ENCODE data around the gene KDM1B. TPM values are rescaled to one million over a fixed set of nuclear protein-coding genes. Genes with fewer than 3 reads are reported as not detected.
"Not testable (repeated sequence)": the region's sequence is repeated elsewhere in the genome, so short reads cannot be mapped to it uniquely, and the experiment has no call there.

The KDM1B gene
- total RNA-seq, 2 experiments from 2014 or later = 8.9 to 10.5 TPM

DNA sequence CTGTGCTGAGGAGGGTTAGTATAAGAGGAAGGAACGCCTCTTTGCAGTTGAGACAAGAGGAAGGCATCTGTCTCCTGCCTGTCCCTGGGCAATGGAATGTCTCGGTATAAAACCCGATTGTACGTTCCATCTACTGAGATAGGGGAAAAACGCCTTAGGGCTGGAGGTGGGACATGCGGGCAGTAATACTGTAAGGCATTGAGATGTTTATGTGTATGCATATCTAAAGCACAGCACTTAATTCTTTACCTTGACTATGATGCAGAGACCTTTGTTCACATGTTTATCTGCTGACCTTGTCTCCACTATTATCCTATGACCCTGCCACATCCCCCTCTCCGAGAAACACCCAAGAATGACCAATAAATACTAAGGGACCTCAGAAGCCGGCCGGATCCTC lies 71.9 kb downstream of the KDM1B start:
- Mint-ChIP-seq H3K4me1 (peaks cover 14% of the 10 kb centered on the region), H3K9me3 (peaks cover 18% of the 10 kb centered on the region), H3K36me3 (ENCODE audit: low read depth) (peaks cover 73% of the 10 kb centered on the region)
- H3K27me3 Mint-ChIP-seq, CTCF ChIA-PET, POLR2A ChIA-PET, H3K27ac Mint-ChIP-seq, H3K4me3 Mint-ChIP-seq, DNase-seq: not testable (repeated sequence)

DNA sequence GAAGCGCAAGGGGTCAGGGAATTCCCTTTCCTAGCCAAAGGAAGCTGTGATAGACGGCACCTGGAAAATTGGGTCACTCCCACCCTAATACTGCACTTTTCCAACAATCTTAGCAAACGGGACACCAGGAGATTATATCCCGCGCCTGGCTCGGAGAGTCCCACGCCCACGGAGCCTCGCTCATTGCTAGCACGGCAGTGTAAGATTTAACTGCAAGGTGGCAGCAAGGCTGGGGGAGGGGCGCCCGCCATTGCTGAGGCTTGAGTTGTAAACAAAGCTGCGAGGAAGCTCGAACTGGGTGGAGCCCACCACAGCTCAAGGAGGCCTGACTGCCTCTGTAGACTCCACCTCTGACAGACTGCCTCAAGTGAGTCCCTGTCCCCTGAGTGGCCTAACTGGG lies 73.4 kb downstream of the KDM1B start:
- H3K4me3 Mint-ChIP-seq, DNase-seq, H3K27me3 Mint-ChIP-seq, H3K27ac Mint-ChIP-seq, POLR2A ChIA-PET, CTCF ChIA-PET: not testable (repeated sequence)
- Mint-ChIP-seq H3K4me1 (peaks cover 16% of the 10 kb centered on the region), H3K9me3 (peaks cover 21% of the 10 kb centered on the region), H3K36me3 (ENCODE audit: low read depth) (peaks cover 81% of the 10 kb centered on the region)

DNA sequence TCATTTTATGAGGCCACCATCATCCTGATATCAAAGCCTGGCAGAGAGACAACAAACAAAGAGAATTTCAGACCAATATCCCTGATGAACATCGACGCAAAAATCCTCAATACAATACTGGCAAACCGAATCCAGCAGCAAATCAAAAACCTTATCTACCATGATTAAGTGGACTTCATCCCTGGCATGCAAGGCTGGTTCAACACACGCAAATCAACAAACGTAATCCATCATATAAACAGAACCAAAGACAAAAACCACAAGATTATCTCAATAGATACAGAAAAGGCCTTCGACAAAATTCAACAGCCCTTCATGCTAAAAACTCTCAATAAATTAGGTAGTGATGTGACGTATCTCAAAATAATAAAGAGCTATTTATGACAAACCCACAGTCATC lies 76.6 kb downstream of the KDM1B start:
- H3K4me1 Mint-ChIP-seq = peaks cover 23% of the 10 kb centered on the region
- H3K27me3 Mint-ChIP-seq, H3K4me3 Mint-ChIP-seq, H3K27ac Mint-ChIP-seq, DNase-seq, CTCF ChIA-PET, POLR2A ChIA-PET: not testable (repeated sequence)
- H3K9me3 Mint-ChIP-seq = peaks cover 32% of the 10 kb centered on the region
- peaks cover 94% of the 10 kb centered on the region for H3K36me3 Mint-ChIP-seq (ENCODE audit: low read depth)

DNA sequence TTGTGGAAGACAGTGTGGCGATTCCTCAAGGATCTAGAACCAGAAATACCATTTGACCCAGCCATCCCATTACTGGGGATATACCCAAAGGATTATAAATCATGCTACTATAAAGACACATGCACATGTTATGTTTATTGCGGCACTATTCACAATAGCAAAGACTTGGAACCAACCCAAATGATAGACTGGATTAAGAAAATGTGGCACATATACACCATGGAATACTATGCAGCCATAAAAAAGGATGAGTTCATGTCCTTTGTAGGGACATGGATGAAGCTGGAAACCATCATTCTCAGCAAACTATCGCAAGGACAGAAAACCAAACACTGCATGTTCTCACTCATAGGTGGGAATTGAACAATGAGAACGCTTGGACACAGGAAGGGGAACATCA lies 78.5 kb downstream of the KDM1B start:
- H3K27ac Mint-ChIP-seq, H3K27me3 Mint-ChIP-seq, H3K4me3 Mint-ChIP-seq, POLR2A ChIA-PET, CTCF ChIA-PET, DNase-seq: not testable (repeated sequence)
- peaks cover 23% of the 10 kb centered on the region for H3K4me1 Mint-ChIP-seq
- H3K9me3 Mint-ChIP-seq = peaks cover 32% of the 10 kb centered on the region
- H3K36me3 Mint-ChIP-seq (ENCODE audit: low read depth) = peaks cover 95% of the 10 kb centered on the region

DNA sequence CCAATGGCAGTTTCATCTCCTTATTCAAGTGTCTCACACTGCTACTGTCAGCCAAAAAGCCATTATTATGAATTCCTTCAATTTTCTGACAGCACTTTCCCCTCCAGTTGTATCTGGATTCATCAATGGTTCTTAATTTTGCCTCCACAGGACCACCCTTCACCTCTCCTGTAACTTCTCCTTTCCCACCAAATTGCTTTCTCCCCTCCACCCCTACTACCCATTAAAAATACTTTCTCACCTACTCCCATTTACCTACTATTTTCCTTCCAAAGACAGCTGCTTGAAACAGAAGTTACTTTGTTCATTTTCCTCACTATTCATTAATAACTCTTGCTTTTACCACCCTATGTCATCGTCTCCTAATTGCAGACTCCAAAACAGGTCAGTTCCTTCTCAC lies 79.3 kb downstream of the KDM1B start:
- Mint-ChIP-seq H3K9me3 (peaks cover 30% of the 10 kb centered on the region), H3K27ac (peak overlapping the region; percentile 58), H3K36me3 (ENCODE audit: low read depth) (peaks cover 94% of the 10 kb centered on the region), H3K27me3 (no peaks in the 10 kb centered on the region), H3K4me3 (no peak overlapping the region), H3K4me1 (peaks cover 19% of the 10 kb centered on the region)
- POLR2A ChIA-PET = no interaction called here
- DNase-seq = no peak
- CTCF ChIA-PET = no interaction called here

DNA sequence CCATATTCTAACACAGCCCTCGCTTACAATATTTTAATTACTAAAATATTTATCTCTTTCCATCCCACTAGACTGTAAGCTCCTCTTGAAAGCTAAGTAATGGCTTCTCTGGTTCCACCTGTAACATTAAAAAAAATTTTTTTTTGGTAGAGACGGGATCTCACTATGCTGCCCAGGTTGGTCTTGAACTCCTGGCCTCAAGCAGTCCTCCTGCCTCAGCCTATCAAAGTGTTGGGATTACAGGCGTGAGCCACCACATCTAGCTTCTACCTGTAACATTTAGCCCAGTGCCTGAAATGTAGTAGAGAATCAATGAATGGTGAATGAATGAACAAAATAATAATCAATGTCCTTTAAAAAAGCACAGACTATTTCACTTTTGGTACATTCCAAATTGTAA lies 80.3 kb downstream of the KDM1B start:
- no peak for DNase-seq
- CTCF ChIA-PET = no interaction called here
- POLR2A ChIA-PET = interaction anchor here (0.7 kb wide), 1 partner anchor 25 kb away, joined by 4 read pairs; no protein-coding TSS in a partner anchor
- Mint-ChIP-seq H3K27me3 (no peaks in the 10 kb centered on the region), H3K9me3 (peaks cover 27% of the 10 kb centered on the region), H3K4me3 (no peak overlapping the region), H3K4me1 (peaks cover 18% of the 10 kb centered on the region), H3K27ac (no peak overlapping the region), H3K36me3 (ENCODE audit: low read depth) (peaks cover 88% of the 10 kb centered on the region)

DNA sequence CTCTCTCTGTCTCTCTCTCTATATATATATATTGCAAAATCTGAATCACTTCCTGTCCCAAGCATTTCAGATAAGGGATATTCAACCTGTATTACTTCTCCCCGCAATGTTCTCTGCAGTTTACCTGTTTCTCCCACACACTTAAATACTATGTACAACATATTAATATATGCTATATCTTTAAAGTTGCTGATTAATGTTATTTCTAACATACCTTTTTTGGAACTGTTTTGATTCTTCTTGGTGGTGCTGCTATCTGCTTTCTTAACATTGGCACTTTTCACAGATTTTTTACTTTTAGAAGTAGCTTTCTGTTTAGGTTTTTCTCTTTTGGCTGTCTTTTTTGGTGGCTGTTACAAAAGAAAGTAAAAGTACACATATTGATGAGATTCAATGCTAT lies 81.9 kb downstream of the KDM1B start:
- DNase-seq = no peak
- H3K27ac Mint-ChIP-seq = no peak overlapping the region
- ChIA-PET CTCF (interaction anchor here (1.2 kb wide), 1 partner anchor 28 kb away, joined by 3 read pairs; no protein-coding TSS in a partner anchor), POLR2A (no interaction called here)
- no peak overlapping the region for H3K4me3 Mint-ChIP-seq
- peaks cover 23% of the 10 kb centered on the region for H3K4me1 Mint-ChIP-seq
- H3K36me3 Mint-ChIP-seq (ENCODE audit: low read depth) = peaks cover 84% of the 10 kb centered on the region
- no peaks in the 10 kb centered on the region for H3K27me3 Mint-ChIP-seq
- peaks cover 14% of the 10 kb centered on the region for H3K9me3 Mint-ChIP-seq

DNA sequence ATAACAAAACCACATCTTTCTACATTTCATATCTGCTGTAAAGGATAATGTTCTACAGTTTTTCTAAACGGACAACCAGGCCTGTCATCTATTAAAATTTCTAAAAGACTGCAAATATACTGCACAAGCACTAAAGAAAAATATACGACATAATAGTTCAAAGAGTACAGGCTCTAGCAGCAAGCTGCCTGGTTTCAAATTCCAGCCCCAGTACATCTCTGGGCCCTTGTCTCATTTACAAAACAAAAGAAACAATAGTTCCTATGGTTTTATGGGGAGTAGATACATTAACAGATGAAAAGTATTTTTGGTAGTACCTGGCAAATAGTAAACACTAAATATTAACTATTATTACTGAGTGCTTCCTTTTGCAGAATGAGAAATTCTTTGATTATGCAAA lies 85.0 kb downstream of the KDM1B start:
- POLR2A ChIA-PET = no interaction called here
- no peak for DNase-seq
- no peak overlapping the region for H3K4me3 Mint-ChIP-seq
- H3K27me3 Mint-ChIP-seq = no peaks in the 10 kb centered on the region
- H3K4me1 Mint-ChIP-seq = peaks cover 45% of the 10 kb centered on the region
- peaks cover 2% of the 10 kb centered on the region for H3K9me3 Mint-ChIP-seq
- CTCF ChIA-PET = no interaction called here
- H3K27ac Mint-ChIP-seq = no peak overlapping the region
- peaks cover 85% of the 10 kb centered on the region for H3K36me3 Mint-ChIP-seq (ENCODE audit: low read depth)

DNA sequence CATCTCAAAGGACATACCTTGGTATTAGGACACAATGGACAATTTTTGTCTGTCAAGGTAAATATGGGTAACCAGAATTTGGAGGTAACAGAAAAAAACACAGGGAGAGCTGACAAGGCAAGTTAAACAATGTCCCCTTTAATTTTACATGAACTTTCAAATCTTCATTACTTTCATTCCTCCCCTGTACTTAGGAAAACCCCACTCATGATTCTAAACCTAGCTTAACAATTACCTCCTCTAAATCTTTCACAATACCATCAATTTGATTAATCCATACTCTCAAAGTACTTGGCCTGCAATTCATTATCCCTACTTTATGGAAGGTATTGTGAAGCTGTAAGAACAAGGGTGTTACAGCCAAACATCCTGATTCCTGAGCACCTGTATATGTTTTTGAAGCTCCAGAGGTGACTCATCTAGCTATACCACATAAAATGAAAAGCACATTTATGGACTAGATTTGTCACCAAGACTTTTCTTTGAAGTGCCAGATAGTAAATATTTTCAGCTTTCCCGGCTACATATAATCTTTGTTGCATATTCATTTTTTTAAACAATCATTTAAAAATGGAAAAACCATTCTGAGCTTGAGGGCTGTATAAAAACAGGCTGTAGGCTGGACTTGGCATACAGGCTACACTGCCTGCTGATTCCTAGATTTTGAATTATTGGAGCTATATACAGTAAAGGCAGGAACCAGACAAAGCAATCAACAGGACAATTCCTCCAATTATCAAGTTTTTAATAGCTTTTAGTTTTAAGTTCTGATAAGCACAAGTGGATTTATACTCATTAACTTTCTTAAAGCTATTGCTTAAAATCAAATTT lies 86.2 kb downstream of the KDM1B start:
- H3K36me3 Mint-ChIP-seq (ENCODE audit: low read depth) = peaks cover 85% of the 10 kb centered on the region
- POLR2A ChIA-PET = no interaction called here
- no peak for DNase-seq
- CTCF ChIA-PET = interaction anchor here (0.5 to 1.4 kb wide), 3 partner anchors 9 to 28 kb away, joined by 3 to 4 read pairs (median 3); no protein-coding TSS in a partner anchor
- no peaks in the 10 kb centered on the region for H3K9me3 Mint-ChIP-seq
- peaks cover 57% of the 10 kb centered on the region for H3K4me1 Mint-ChIP-seq
- H3K27me3 Mint-ChIP-seq = no peaks in the 10 kb centered on the region
- H3K4me3 Mint-ChIP-seq = no peak overlapping the region
- H3K27ac Mint-ChIP-seq = peak overlapping the region; percentile 73

DNA sequence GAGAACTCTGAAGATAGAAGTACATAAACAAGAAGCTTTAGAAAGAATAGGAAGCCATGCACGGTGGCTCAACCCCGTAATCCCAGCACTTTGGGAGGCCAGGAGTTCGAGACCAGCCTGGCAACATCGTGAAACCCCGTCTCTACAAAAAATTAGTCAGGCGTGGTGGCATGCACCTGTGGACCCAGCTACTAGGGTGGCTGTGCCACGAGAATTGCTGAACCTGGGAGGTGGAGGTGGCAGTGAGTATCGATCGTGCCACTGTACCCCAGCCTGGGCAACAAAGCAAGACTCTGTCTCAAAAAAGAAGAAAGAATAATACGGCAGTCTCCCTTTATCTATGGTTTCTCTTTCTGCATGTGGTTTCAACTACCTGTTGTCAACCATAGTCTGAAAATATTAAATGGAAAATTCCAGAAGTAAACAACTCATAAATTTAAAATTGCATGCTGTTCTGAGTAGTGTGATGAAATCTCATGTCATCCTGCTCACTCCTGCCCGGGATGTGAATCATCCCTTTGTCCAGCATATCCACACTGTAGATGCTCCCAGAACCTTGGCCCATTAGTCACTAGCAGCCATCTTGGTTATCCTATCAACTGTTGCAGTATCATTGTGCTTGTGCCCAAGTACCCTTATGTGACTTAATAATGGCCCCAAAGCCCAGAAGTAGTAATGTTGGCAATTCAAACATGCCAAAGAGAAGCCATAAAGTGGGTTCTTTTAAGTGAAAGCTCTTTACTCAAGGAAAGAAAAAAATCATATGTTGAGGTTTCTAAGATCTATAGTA lies 87.0 kb downstream of the KDM1B start:
- Mint-ChIP-seq H3K9me3 (peaks cover 3% of the 10 kb centered on the region), H3K27ac (no peak overlapping the region), H3K4me3 (peak overlapping the region; percentile 37), H3K4me1 (peaks cover 64% of the 10 kb centered on the region), H3K27me3 (no peaks in the 10 kb centered on the region), H3K36me3 (ENCODE audit: low read depth) (peaks cover 87% of the 10 kb centered on the region)
- DNase-seq = no peak
- ChIA-PET POLR2A (no interaction called here), CTCF (interaction anchor here (0.5 to 1.4 kb wide), 4 partner anchors 8 to 29 kb away, joined by 3 to 4 read pairs (median 3); no protein-coding TSS in a partner anchor)

DNA sequence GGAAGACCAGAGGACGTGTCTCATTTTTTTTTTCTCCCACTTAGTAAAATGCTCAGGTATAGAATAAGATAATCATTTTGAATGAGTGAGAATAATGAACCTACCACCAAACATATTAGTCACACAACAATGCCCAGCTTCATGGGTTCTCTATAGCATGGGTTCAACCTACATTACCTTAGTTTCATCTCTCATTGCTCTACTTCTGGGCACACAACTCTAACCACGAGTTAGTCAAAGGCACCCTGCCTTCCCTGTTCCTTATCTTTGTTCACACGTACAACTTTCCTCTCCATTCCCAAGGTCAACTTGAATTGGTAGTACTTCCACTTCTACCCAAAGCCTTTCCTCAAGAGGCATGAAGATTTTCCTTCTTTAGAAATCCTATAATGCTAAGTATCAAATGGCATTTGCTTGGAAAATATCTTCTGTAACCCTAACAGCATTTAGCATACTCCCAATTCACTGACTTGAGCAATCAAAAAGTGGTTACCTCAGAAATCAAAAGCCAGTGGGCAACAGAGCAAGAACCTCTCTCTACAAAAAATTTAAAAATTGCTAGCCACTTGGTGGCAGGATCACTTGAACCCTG lies 88.2 kb downstream of the KDM1B start:
- peaks cover 64% of the 10 kb centered on the region for H3K4me1 Mint-ChIP-seq
- peak overlapping the region; percentile 2 for H3K27ac Mint-ChIP-seq
- H3K36me3 Mint-ChIP-seq (ENCODE audit: low read depth) = peaks cover 83% of the 10 kb centered on the region
- POLR2A ChIA-PET = no interaction called here
- CTCF ChIA-PET = no interaction called here
- H3K9me3 Mint-ChIP-seq = peaks cover 3% of the 10 kb centered on the region
- H3K27me3 Mint-ChIP-seq = no peaks in the 10 kb centered on the region
- no peak overlapping the region for H3K4me3 Mint-ChIP-seq
- no peak for DNase-seq

DNA sequence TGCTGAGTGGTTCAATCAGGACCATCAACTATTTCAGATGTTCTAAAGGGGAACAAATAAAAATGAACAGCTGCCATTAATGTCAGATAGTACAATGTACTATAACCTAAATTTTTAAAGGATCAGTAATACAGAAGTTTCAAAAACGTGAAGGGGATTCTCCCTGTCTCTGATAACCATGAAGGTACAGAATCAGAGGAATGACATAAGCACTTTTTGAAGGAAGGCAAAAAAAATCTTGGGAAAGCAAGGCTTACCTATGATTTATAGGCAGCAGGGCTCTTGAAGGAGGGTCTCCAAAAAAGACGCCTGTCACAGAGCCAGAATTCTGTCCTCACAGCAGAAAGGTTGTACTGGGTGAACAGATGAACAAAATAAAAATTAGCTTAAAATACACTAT lies 89.0 kb downstream of the KDM1B start:
- DNase-seq = no peak
- H3K27me3 Mint-ChIP-seq = no peaks in the 10 kb centered on the region
- ChIA-PET POLR2A (no interaction called here), CTCF (no interaction called here)
- H3K4me3 Mint-ChIP-seq = no peak overlapping the region
- H3K9me3 Mint-ChIP-seq = peaks cover 5% of the 10 kb centered on the region
- peaks cover 67% of the 10 kb centered on the region for H3K4me1 Mint-ChIP-seq
- peaks cover 84% of the 10 kb centered on the region for H3K36me3 Mint-ChIP-seq (ENCODE audit: low read depth)
- no peak overlapping the region for H3K27ac Mint-ChIP-seq

DNA sequence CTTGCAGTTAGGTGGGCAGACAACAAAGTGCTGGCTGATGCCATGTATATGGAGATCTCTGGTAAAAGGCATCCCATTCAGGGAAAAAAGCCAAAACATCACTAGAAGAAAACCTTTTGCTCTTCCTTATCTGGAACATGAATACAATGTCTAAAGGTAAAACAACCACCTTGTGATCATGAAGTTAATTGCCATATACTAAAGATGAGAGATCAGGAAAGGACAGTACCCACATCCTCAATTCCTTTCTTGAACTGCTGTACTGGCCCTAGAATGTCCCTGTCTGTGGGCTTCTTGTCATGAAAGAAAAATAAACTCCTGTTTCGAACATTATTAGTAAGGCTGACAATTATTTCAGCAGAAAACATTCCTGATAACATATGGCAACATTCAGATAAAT lies 89.9 kb downstream of the KDM1B start:
- no peak for DNase-seq
- Mint-ChIP-seq H3K9me3 (peaks cover 5% of the 10 kb centered on the region), H3K4me3 (no peak overlapping the region), H3K36me3 (ENCODE audit: low read depth) (peaks cover 87% of the 10 kb centered on the region), H3K27ac (no peak overlapping the region), H3K27me3 (no peaks in the 10 kb centered on the region), H3K4me1 (peaks cover 71% of the 10 kb centered on the region)
- POLR2A ChIA-PET = no interaction called here
- CTCF ChIA-PET = no interaction called here

Data from activated CD4-positive, alpha-beta T cell treated with anti-CD3 and anti-CD28 coated beads, Interleukin-2, amount 10 ng/mL, durations not matched to agents 7 days and 5 days (primary cell).